CD4-positive, alpha-beta T cell treated with Interleukin-17A for 1 hour (primary cell): ENCODE measurements around the gene PKP4.

Experiments used
- DNase-seq: peaks from one replicate; pipeline ENCODE4 v3.0.0-alpha.2; 2020

PKP4 gene

DNA sequence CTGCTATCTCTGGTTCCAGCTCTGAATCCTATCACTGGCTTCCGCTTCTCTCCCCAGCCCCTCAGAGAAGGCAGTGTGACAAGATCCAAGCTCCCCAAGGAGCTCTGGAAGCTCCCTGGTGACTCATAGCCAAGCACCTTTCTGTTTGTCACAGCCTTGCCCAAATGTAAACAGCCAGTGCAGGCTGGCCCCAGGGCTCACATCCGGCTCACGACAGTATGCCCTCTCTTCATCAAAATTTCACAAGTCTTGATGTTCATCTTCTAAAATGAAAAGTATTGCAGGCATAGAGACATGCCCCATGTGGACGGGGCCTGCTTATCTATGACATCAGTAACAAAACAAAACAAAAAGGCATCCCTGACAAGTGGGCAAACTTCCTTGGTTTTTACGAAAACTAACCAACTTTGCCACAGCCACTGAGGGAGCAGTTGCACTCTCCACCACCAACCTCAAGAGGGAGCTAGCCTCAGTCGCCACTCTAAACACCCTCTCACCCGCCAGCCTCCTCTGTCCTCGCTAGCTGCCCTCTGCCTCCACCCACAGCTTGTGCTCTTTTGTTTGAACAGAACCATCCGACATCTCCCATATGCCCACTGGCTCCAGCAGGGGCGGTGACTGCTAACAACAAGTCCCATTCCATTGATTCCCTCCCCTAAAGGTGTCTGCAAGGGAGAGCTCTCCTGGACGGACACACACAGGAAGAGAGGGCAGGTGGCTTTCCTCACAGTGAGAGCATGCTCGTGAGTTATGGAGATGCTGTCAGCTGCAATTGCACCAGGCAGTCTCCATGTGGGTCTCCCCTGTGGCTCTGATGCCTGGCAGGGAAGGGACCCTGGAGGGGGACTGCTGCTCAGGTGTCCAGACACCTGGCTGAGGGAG, 267.4 kb downstream of the PKP4 start:
- DNase-seq, result no peak

- no peak for DNase-seq
Measured at GRCh38 chr2:158724803-158725381, 268.1 kb downstream of the PKP4 start.

- no peak for DNase-seq
Measured at GRCh38 chr2:158725441-158725891, 268.7 kb downstream of the PKP4 start.

- DNase-seq, result no peak
Measured at GRCh38 chr2:158726911-158727592, 270.3 kb downstream of the PKP4 start.

DNA sequence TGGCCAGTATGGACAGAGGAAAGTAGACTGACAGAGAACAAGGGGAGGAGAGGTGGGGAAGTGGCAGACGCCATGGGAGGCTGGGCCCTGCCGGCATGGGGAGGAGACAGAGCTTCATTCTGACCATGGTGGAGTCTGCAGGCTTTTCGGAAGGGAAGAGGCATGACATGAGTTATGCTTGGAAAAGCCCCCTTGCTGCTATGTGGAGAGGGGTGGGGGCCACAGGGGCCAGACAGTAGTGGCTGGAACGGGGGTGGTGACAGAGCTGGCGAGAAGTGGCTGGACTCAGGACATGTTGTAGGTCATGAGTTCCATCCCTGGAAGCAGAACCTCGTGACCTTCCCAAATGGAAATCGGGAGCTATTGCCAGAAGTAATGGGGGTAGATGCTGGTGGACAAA, 271.7 kb downstream of the PKP4 start:
- DNase-seq, result no peak

GRCh38 chr2:158729451-158729850, 272.7 kb downstream of the PKP4 start:
- DNase-seq, result no peak

DNA sequence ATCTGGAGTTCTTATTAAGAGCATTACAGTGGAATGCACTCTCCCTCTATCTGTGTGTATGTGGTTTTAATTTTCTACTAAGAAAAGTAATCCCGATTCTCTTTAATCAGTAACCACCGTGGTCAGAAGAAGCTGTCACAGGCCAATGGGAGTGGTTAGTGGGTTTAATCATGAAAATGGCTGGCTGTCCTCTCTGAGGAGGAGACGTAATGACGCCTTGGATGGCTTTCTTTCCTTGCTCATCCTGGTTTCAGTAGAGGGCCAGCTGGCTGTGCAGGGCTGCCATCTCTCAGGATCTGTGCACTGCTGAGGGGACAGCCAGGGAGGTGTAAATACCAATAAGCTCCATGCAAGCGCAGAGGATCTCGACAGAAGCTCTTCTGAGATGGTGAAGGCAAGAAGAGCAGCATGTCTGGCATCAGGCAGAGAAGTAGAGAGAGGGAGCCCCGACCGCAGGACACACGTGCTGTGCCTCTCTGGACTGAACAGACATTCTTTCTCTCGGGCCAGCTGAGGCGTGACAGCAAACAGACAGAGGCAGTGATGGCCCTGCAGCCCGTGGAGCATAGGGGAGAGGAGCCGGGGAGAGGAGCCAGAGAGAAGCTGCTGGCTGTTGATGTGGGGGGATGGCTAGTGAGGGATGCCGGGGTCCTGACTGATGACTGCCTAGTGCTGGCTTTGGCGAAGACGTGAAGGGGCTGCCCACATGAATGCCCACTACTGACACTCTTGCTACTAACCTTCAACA, 273.3 kb downstream of the PKP4 start:
- no peak for DNase-seq

DNA sequence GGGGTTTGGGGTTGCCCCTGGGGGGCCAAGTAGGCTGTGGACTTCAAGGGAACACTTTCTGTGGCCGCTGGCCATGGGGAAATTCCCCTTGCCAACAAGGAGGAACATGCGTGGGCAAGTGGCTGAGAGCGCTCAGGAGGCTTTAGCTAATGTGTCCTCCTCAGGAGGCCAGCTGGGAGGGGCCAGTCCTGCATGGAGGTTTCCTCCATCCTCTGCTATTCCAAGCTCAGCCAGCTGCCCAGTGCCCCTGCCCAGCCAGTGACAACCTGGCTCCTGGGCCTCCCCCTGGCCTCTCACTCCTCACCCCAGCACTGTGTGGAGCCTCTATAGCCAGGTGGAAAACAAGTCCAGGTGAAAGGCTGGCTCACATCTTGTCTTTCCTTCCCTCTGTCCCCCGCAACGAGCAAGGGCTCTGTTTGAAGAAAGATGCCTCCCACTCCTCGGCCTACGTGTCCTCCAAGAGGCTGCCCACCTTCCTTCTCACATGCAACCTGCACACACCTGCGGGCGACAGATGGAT, 273.9 kb downstream of the PKP4 start:
- no peak for DNase-seq

GRCh38 chr2:158731386-158731785, 274.6 kb downstream of the PKP4 start:
- DNase-seq, result no peak
